GM12878 (cell line): Measurements from ENCODE around the gene EHBP1. TPM values are rescaled to one million over a fixed set of nuclear protein-coding genes. Genes with fewer than 3 reads are reported as not detected.

ENCODE experiments used
- ATAC-seq: fragments of 200-7000 bp; cut with Tn5 transposase; 3 replicates; pipeline ENCODE4 v1.9.1; 2020; ENCODE audit warnings: mild to moderate bottlenecking, moderate library complexity
- BruUV-seq: library from RNA; stranded (reverse); fragments of 400-500 nt; replicated peaks from 2 replicates; lab custom pipeline; 2021; lab: Mats Ljungman, UMichigan
- CTCF ChIA-PET: fragments of 300-600 bp; sonication (Branson Sonifier 250); formaldehyde crosslinking; extraction: SDS; loops from one replicate; lab custom pipeline; 2021; ENCODE audit warnings: inconsistent platforms; lab: Yijun Ruan, JAX
- POLR2A ChIA-PET: fragments of 350-600 bp; formaldehyde crosslinking; extraction: SDS; loops from one replicate; lab custom pipeline; 2021; ENCODE audit warnings: inconsistent platforms; lab: Charles Lee
- RAD21 ChIA-PET: fragments of 300-600 bp; sonication (Branson Sonifier 250); formaldehyde crosslinking; loops from one replicate; lab custom pipeline; 2023; ENCODE audit warnings: antibody characterized with exemption; ENCODE audit not compliant: unreplicated experiment; lab: Charles Lee
- SMC1A ChIA-PET: fragments of 300-600 bp; sonication (Branson Sonifier 250); formaldehyde crosslinking; loops from one replicate; lab custom pipeline; 2023; ENCODE audit not compliant: unreplicated experiment, uncharacterized antibody; lab: Charles Lee
- DNase-seq: peaks from one replicate; pipeline ENCODE4 v3.0.0-alpha.2; 2011; ENCODE audit warnings: low read depth, low spot score
- FAIRE-seq: peaks from 3 replicates; lab custom pipeline; 2011; peaks lifted over from hg19 to GRCh38; lab: Jason Lieb, UNC
- H2AFZ ChIP-seq: 2 replicates; pipeline ENCODE4 v1.6.0; 2011; ENCODE audit warnings: low read depth, low read length, control low read depth; ENCODE audit not compliant: control insufficient read depth
- H3K27ac ChIP-seq: 2 replicates; pipeline ENCODE4 v1.5.1; 2011; ENCODE audit warnings: control low read depth; ENCODE audit not compliant: control insufficient read depth, insufficient read depth
- H3K27me3 ChIP-seq, 2 experiments: replicated peaks in 1 of 2; 2 replicates each; pipeline versions ENCODE4 v1.6.0 to v1.6.1; 2011; ENCODE audit warnings: low read length in 1 of 2; ENCODE audit not compliant: control insufficient read depth in 2 of 2, insufficient read depth in 2 of 2
- H3K36me3 ChIP-seq, 2 experiments: 2 replicates each; pipeline ENCODE4 v1.5.1; 2011; ENCODE audit warnings: low read length in 1 of 2; ENCODE audit not compliant: control insufficient read depth in 2 of 2, insufficient read depth in 2 of 2
- H3K4me1 ChIP-seq: 2 replicates; pipeline ENCODE4 v1.6.1; 2011; ENCODE audit warnings: mild to moderate bottlenecking, low read length, moderate library complexity, mixed read lengths; ENCODE audit not compliant: control insufficient read depth, insufficient read depth
- H3K4me2 ChIP-seq: 2 replicates; pipeline ENCODE4 v1.6.0; 2011; ENCODE audit warnings: control low read depth; ENCODE audit not compliant: control insufficient read depth, insufficient read depth
- H3K4me3 ChIP-seq: fragments of 200-600 bp; sonication (generic); 2 replicates; pipeline ENCODE4 v1.5.1; 2016
- H3K79me2 ChIP-seq: 2 replicates; pipeline ENCODE4 v1.6.0; 2011; ENCODE audit warnings: low read length; ENCODE audit not compliant: control insufficient read depth, insufficient read depth
- H3K9ac ChIP-seq: 2 replicates; pipeline ENCODE4 v1.8.0; 2011; ENCODE audit warnings: low read length, control low read depth, mixed read lengths; ENCODE audit not compliant: control insufficient read depth, insufficient read depth
- H3K9me3 ChIP-seq: replicated peaks from 3 replicates; pipeline ENCODE4 v1.5.1; 2011; ENCODE audit warnings: mild to moderate bottlenecking, low read length; ENCODE audit not compliant: control insufficient read depth, insufficient read depth
- H4K20me1 ChIP-seq: 2 replicates; pipeline ENCODE4 v1.6.0; 2011; ENCODE audit not compliant: control insufficient read depth, insufficient read depth
- CBX5 ChIP-seq: sonication (generic); IDR thresholded peaks from 2 replicates; pipeline ENCODE4 v1.6.1; 2016; ENCODE audit warnings: low read depth, moderate library complexity, mild to moderate bottlenecking, inconsistent platforms
- CREM ChIP-seq: IDR thresholded peaks from 2 replicates; pipeline ENCODE4 v1.6.1; 2014; ENCODE audit warnings: antibody characterized with exemption, low read depth
- RUNX3 ChIP-seq: IDR thresholded peaks from 2 replicates; pipeline ENCODE4 v1.6.1; 2012; ENCODE audit warnings: low read length, inconsistent platforms
- SUZ12 ChIP-seq: fragments of 200-600 bp; sonication (generic); IDR thresholded peaks from one replicate; pipeline ENCODE4 v1.6.1; 2018; ENCODE audit warnings: antibody characterized with exemption, mild to moderate bottlenecking; ENCODE audit not compliant: unreplicated experiment
- TCF3 ChIP-seq: IDR thresholded peaks from 2 replicates; pipeline ENCODE4 v1.6.1; 2012; ENCODE audit warnings: low read depth, mild to moderate bottlenecking, low read length, borderline replicate concordance; ENCODE audit not compliant: insufficient read depth
- ZNF687 ChIP-seq: fragments of 450-650 bp; IDR thresholded peaks from 2 replicates; pipeline ENCODE4 v1.6.1; 2017; ENCODE audit warnings: mild to moderate bottlenecking, moderate library complexity
- WGBS: methylation state at CpG from one replicate; pipeline ENCODE4 v1.1.6; 2016; ENCODE audit warnings: low lambda C conversion rate; ENCODE audit not compliant: insufficient replicate concordance, insufficient coverage; ENCODE audit errors: missing lambda C conversion rate; 5-methylcytosine and 5-hydroxymethylcytosine counted together
- in situ Hi-C: fragments of 300-500 bp; cut with MboI; formaldehyde crosslinking; loops from 9 replicates; pipeline ENCODE4 v1.14.3; 2018; ENCODE audit warnings: mixed read lengths
- intact Hi-C: fragments of 100-400 bp; cut with micrococcal nuclease; formaldehyde crosslinking; loops from one replicate; pipeline ENCODE4 v1.14.2; 2022; ENCODE audit not compliant: unreplicated experiment
- polyA plus RNA-seq, 11 experiments: library from polyadenylated mRNA; depleted of rRNA in 4 of 11; unstranded in 6 of 11; stranded (reverse) in 5 of 11; fragments of >200 nt; fragmentation: Nextera tagmentation in 4 of 11; fragmentation: Illumina TruSeq in 1 of 11; extraction: Ambion mirVana in 4 of 11; extraction: Trizol in 1 of 11; gene quantifications; 1 replicate in 1 of 11; 2 replicates in 10 of 11; pipeline versions ENCODE4 v1.2.1 to v1.2.3, GENCODE V29; 2011 to 2016; ENCODE audit warnings: inconsistent platforms in 2 of 11, missing spikeins in 2 of 11, low read depth in 1 of 11
- total RNA-seq, 4 experiments: library from RNA; depleted of rRNA in 3 of 4; stranded (reverse); fragments of >200 nt in 3 of 4; fragmentation: Illumina TruSeq in 1 of 4; extraction: Trizol in 1 of 4; gene quantifications; 2 replicates each; pipeline versions ENCODE4 v1.2.1 to v1.2.3, GENCODE V29; 2013 to 2021
- TF ChIP-seq, protein P1 (sequence below): IDR thresholded peaks from 2 replicates; pipeline ENCODE4 v1.6.1; 2012; ENCODE audit warnings: low read depth, low read length, improper control_type of control experiment
- TF ChIP-seq, protein P2 (sequence below): IDR thresholded peaks from 2 replicates; pipeline ENCODE4 v1.6.1; 2012; ENCODE audit warnings: mild to moderate bottlenecking, low read depth, low read length

The EHBP1 gene
- total and polyA plus RNA-seq, 10 of the 15 experiments (the other 5 are each of a cell fraction or from before 2014, with no cell fraction given) = 5.7 to 26.1 (median 13.6) TPM

GRCh38 chr2:62871506-62871905, 166.0 kb downstream of the EHBP1 start:
- H3K79me2 ChIP-seq = no peaks in the 10 kb centered on the region
- H3K9me3 ChIP-seq = peaks cover 5% of the 10 kb centered on the region; the same call in 2 of the 3 replicates
- H3K9ac ChIP-seq = no peak overlapping the region
- in situ Hi-C loops = no loop called here
- BruUV-seq = no TSS peak
- 100% methylated on average over 1 of the region's 1 CpG for WGBS
- ChIA-PET POLR2A (no interaction called here), CTCF (no interaction called here), SMC1A (no interaction called here), RAD21 (no interaction called here)
- no peaks in the 10 kb centered on the region for H3K4me1 ChIP-seq
- no peak overlapping the region for H3K27ac ChIP-seq
- H3K4me2 ChIP-seq = no peak overlapping the region
- H3K27me3 ChIP-seq = no peaks in the 10 kb centered on the region
- no peak overlapping the region for H3K4me3 ChIP-seq
- DNase-seq (no peak), FAIRE-seq (no peak), ATAC-seq (no peak)
- peaks cover 3 to 4% of the 10 kb centered on the region in 2 experiments; a peak in 2 of 4 replicates for H3K36me3 ChIP-seq
- H4K20me1 ChIP-seq = no peaks in the 10 kb centered on the region
- H2AFZ ChIP-seq = no peak overlapping the region
- no peak for TF ChIP-seq CREM
- intact Hi-C loops = no loop called here

GRCh38 chr2:62873603-62874002, 168.1 kb downstream of the EHBP1 start:
- TF ChIP-seq, protein P1, sequence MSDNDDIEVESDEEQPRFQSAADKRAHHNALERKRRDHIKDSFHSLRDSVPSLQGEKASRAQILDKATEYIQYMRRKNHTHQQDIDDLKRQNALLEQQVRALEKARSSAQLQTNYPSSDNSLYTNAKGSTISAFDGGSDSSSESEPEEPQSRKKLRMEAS = no peak
- TF ChIP-seq SUZ12 = no peak
- TF ChIP-seq, protein P2, sequence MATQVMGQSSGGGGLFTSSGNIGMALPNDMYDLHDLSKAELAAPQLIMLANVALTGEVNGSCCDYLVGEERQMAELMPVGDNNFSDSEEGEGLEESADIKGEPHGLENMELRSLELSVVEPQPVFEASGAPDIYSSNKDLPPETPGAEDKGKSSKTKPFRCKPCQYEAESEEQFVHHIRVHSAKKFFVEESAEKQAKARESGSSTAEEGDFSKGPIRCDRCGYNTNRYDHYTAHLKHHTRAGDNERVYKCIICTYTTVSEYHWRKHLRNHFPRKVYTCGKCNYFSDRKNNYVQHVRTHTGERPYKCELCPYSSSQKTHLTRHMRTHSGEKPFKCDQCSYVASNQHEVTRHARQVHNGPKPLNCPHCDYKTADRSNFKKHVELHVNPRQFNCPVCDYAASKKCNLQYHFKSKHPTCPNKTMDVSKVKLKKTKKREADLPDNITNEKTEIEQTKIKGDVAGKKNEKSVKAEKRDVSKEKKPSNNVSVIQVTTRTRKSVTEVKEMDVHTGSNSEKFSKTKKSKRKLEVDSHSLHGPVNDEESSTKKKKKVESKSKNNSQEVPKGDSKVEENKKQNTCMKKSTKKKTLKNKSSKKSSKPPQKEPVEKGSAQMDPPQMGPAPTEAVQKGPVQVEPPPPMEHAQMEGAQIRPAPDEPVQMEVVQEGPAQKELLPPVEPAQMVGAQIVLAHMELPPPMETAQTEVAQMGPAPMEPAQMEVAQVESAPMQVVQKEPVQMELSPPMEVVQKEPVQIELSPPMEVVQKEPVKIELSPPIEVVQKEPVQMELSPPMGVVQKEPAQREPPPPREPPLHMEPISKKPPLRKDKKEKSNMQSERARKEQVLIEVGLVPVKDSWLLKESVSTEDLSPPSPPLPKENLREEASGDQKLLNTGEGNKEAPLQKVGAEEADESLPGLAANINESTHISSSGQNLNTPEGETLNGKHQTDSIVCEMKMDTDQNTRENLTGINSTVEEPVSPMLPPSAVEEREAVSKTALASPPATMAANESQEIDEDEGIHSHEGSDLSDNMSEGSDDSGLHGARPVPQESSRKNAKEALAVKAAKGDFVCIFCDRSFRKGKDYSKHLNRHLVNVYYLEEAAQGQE = no peak
- TF ChIP-seq CREM = no peak
- no peak for TF ChIP-seq TCF3
- no peak for TF ChIP-seq ZNF687
- TF ChIP-seq CBX5 = no peak
- no peak for TF ChIP-seq RUNX3
- no peaks in the 10 kb centered on the region for H3K79me2 ChIP-seq
- ChIA-PET SMC1A (interaction anchor here (0.6 kb wide), 1 partner anchor 536 kb away, joined by 3 read pairs; no protein-coding TSS in a partner anchor), RAD21 (no interaction called here), CTCF (no interaction called here), POLR2A (no interaction called here)
- peaks cover 3 to 4% of the 10 kb centered on the region in 2 experiments; a peak in 3 of 4 replicates for H3K36me3 ChIP-seq
- no peaks in the 10 kb centered on the region for H4K20me1 ChIP-seq
- in situ Hi-C loops (no loop called here), intact Hi-C loops (no loop called here)
- 96% methylated on average over 3 of the region's 3 CpGs for WGBS
- no peak for ATAC-seq
- peaks cover 5% of the 10 kb centered on the region; the same call in 2 of the 3 replicates for H3K9me3 ChIP-seq
- no peaks in the 10 kb centered on the region for H3K27me3 ChIP-seq
- FAIRE-seq = no peak
- H3K4me2 ChIP-seq = no peak overlapping the region
- no peaks in the 10 kb centered on the region for H3K4me1 ChIP-seq
- no peak for DNase-seq
- no TSS peak for BruUV-seq
- H3K4me3 ChIP-seq = no peak overlapping the region
- H3K27ac ChIP-seq = no peak overlapping the region
- no peak overlapping the region for H2AFZ ChIP-seq
- no peak overlapping the region for H3K9ac ChIP-seq
